GM21825 (cell line): ENCODE results near the gene TMEM163.
"Not testable (repeated sequence)": the region's sequence is repeated elsewhere in the genome, so short reads cannot be mapped to it uniquely, and the experiment has no call there.

Experiments used
- ATAC-seq: cut with Tn5 transposase; IDR thresholded peaks from one replicate; pipeline ENCODE4 v1.9.1; 2021; ENCODE audit warnings: mild to moderate bottlenecking, moderate library complexity; ENCODE audit not compliant: unreplicated experiment

TMEM163 gene

DNA sequence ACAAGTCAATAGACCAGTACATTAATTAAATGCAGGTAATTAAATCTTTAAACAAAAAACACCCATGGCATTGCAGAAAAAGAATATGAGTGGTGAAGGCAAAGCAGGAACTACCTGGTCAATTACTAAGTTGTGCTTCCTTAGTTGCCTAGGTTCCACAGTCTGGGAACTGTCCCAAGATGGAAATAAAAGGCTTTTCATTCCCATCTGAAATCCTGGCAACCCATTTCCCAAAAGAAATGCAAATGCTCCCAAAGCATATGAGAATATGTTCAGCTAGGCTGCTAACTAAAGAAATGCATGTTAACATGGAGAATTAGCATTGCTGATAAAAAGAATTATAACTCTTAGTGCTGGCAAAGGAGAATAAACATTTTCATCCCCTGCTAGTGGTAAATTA is 177.8 kb downstream of the TMEM163 start:
- ATAC-seq, result no peak

DNA sequence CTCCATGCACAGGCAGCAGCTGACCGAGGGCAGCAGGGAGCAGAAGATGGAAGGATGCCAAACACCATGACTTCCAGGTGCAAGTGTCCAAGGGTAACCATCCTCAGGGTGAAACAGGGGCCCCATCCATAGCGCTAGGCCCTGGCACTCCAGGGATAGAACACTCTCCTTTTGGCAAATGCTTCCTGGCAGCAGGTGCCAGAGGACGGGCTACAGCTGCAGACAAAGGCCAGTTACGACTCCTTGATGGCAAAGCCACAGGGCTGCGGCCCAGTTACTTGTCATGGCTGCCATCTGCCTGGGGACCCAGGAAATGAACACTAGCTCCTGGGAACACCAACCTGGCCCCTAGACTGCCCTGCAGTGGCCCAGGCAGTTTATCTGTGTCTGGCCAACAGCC is 178.8 kb downstream of the TMEM163 start:
- ATAC-seq, result no peak

DNA sequence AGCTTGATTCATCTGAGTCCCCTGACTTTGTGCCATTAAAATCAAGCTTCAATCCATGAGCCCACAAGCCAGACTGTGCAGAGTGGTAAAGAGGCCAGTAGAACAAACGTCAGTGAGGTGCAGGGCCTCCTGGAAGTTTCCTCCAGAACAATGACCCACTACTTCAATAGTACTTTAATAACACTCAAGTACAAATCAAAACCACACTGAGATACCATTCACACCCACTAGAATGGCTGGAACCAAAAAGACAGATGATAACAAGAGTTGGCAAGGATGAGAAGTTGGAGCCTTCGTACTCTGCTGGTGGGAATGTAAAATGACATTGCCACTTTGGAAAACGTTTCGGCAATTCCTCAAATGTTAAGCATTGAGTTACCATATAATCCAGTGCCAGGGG is 181.1 kb downstream of the TMEM163 start:
- ATAC-seq, result no peak

DNA sequence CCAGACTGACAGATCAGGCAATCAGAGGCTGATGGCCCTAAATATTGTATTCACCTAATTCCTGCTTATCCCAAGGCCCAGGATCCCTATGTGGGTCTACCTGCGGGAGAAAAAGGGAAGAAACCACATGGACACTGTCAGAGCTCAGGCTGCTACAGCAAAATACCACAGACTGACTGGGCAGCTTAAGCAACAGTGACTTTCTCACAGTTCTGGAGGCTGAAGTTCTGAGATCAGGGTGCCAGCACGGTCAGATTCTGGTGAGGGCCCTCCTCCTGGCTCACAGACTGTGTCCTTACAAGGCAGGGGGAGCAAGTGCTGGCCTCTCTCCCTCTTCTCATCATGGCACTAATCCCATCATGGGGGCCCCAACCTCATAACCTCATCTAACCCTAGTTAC is 181.7 kb downstream of the TMEM163 start:
- ATAC-seq, result no peak

DNA sequence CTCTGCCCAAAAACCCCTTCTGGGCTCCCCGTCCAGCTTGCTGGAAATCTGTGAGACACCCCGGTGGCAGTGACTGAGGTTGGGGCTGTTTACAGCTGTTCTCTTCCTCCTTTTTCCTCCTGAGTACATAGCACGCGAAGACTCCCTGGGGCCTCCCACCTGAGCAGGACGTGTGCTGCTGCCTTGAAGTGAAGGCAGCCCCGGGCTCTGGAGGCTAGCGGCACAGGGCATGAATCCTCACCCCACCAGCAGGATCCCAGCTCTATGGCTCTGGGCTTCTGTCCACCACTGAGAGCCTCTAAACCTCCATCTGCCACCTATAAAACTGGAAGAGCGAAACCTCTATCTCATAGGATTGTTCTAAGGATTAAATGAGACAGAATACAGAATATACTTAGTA is 182.5 kb downstream of the TMEM163 start:
- ATAC-seq, result no peak

DNA sequence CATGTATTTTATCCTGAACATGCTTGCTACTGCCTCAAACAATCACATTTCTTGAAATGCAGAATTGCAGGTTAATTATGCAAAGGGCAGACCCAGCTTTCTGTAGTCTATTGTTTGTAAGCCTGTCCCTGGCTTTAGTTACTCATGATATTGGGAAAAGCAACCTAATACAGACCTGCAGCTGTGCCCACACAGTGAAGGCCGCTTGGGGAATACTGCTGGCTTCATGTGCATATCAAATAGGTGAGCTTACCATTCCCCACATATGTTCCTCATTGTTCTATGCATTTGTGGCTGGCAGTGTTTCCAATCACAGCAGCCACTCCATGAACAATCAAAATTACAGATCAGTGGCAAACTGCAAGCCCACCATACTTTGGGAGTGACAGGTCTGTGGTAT is 186.3 kb downstream of the TMEM163 start:
- no peak for ATAC-seq

DNA sequence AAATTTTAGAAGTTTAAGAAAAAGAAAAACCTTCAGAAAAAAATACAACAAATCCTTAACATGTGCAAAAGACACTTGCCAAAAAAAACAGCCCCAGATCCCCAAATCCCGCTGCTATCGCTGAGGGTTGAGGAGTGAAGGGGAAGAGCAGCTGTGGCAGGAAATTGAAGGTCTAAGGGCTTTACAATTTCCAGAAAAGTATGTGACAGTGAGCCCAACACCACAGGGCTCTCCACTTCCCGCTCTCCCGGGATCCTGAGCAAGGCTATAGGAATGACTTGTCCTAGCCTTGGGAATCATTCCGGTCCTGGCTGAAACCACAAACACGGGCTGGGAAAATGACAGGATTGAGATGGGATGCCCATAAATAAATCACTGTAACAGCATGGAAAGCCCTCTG is 191.4 kb downstream of the TMEM163 start:
- no peak for ATAC-seq

DNA sequence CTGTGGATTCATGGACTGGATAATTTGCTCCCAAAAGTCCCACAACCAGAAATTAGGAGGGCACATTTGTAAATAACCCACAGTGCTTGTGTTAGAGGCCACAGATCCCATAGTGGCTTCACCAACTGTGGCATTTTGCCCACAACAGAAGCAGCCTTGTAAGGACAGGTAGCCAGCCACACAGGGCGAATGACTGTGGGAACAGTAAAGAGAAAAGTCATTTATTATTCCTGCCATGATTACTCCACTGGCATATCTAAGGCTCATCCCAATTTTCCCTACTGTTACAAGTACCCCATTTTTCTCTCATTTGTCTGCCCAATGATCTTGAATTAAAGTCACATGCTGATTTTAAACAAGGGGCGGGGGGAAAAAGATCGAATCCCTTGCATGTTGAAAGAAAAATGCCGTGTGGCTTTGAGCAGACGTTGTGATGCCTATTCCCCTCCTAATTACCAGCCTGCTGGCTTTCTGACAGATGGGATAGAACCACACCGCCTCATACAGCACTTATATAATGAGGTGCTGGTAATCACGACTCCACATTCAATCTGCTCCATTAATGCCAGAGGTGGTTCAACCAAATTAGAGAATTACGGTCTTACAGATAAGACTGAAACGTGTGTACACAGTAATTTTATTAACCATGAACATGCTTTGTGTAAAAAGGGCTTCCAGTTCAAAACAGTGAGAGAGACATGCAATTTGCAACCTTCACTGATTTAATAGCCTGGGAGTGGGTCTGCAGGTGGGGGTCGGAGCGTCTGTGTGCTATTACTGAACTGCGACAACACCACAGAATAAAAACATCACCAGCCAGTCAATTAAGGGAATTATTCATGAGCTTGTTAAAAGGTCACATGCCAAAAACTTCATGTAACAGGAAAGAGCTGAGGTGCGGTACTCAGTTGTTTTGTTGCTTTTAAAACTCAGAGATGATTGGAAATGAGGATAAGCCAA is 196.0 kb downstream of the TMEM163 start:
- no peak for ATAC-seq

DNA sequence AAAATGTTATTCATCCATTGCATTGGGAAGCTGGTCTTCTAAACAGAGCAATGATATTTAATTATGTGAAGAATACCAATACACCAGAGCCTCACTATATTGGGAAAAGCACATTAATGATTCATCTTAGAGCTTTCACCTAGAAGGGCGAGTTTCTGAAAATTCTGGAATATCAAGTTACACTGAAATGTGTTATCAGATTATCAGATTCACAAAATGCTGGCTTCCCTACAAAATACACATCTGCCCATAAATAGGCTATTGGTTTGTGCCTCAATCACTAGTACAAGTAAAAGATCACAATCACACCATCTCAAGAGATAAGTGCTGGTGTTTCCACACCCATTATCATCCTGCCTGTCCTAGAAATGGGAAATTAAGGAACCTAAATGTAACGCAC is 200.7 kb downstream of the TMEM163 start:
- no peak for ATAC-seq

DNA sequence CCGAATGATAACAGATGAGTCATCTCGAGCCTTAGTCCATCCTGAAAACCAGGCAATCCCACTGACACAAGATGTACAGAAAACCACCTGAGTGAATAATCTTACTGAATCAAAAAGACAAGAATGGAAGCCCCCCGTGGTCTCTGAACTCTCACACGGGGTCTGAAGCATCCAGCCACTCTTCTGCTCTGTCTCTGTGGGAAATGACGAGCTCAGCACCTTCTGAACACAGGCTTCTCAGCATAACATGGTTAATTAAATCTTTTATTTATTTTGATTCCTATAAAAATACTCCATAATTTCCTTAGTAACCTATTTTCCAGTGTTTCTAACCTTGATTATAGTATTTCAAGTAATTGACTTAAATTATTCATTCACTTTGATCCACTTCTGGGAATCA is 203.7 kb downstream of the TMEM163 start:
- no peak for ATAC-seq

DNA sequence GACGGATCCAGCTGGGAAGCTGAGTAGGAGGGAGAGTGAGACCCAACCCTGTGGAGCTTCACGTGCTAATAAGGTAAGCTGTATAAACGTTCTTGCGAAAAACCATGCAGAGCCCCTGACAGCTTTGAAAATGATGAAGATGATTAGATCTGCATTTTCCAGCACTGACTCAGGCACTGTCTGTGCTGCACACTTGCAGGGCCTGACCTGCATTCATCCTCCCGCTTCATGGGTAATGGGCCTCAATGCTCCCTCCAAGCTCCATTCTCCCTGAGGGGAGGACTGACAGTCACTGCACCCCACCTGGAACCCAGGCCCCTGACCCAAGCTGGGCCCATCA is 205.4 kb downstream of the TMEM163 start:
- no peak for ATAC-seq

DNA sequence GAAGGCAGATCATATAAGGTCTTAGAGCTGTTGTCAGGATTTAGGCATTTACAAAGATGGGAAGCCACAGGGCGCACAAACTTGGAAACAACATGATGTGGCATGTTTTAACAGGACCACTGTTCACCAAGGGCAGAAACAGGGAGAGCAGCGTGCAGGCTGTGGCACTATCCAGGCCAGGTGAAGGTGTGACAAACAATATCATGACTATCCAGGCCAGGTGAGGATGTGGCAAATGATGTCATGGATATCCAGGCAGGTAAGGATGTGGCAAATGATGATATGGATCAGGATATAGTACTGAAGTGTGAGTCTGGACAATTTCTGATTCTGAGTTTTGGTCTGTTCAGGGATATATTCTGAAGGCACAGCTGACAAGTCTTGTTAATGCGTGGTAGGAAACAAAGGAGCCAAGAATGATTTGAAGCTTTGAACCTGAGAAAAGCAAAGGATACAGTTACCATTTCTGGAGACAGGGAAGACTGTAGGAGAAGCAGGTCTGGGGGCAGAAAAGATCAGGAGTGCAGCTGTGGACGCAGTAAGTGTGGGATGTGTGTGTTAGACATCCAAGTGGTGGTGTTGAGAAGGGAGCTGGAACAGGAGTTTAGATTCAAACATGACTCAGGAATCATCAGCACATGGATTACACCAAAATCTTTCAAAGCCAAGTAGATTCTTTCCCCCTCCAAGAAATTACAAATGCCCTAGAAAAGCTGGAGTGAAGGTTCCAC is 205.9 kb downstream of the TMEM163 start:
- ATAC-seq, result no peak

DNA sequence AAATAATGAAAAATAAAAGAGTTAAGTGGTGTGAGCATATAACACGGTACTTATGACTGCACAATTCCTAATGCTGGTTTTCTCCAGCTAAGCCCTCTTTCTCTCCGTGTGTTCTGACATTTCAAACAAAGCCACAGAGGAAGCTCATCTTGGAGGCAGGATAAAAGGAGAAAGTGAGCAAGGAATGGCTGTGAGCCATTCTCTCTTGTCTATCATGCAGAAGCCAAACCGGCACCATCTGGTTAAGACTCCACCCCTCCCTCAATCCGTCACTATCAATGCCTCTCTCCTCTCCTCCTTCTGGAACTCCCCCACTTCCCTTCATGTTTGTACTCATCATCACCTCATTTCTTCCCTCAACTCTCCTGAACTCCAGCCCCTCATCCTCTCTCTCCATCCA is 210.4 kb downstream of the TMEM163 start:
- no peak for ATAC-seq

DNA sequence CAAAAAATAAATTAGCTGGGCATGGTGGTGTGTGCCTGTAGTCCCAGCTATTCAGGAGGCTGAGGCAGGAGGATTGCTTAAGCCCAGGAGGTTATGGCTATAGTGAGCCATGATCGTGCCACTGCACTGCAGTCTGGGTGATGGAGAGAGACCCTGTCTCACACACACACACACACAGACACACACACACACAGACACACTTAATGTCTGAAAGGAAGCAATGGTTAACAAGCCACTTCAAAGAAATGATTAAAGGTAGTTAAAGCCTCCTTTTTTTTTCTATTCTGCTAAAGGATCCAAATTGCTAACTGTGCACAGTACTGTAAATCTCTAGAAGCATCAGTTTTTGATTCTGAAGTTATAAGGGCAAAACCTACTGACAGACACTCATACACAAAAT is 211.1 kb downstream of the TMEM163 start:
- ATAC-seq, result no peak

DNA sequence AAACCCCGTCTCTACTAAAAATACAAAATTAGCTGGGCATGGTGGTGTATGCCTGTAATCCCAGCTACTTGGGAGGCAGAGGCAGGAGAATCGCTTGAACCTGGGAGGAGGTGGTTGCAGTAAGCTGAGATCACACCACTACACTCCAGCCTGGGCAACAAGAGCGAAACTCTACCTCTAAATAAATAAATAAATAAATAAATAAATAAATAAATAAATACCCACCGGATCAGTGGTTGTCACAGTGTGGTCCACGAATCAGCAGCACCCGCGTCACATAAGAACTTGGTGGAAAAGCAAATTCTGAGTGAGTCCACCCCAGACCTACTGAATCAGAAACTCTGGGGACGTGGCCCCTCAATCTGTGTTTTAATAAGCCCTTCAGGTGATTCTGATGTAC is 211.6 kb downstream of the TMEM163 start:
- ATAC-seq, result not testable (repeated sequence)

DNA sequence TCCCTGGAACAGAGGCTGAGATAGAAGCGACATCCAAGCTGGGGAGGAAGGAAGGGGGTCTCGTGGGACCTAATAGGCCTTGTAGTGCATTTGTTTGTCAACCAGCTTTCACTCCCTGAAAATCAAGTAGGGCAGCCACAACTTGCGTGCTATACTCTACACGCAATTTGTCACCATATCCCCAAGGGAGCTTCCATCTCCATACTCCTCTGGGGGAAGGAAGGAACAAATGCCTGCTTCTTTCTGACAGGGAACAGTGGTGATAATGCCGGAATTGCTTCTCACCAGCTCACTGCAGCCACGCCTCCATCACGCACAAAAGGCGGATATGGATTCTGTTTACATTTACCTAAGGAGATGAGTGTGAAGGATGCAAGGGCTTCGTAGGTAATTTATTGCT is 213.4 kb downstream of the TMEM163 start:
- ATAC-seq, result no peak

DNA sequence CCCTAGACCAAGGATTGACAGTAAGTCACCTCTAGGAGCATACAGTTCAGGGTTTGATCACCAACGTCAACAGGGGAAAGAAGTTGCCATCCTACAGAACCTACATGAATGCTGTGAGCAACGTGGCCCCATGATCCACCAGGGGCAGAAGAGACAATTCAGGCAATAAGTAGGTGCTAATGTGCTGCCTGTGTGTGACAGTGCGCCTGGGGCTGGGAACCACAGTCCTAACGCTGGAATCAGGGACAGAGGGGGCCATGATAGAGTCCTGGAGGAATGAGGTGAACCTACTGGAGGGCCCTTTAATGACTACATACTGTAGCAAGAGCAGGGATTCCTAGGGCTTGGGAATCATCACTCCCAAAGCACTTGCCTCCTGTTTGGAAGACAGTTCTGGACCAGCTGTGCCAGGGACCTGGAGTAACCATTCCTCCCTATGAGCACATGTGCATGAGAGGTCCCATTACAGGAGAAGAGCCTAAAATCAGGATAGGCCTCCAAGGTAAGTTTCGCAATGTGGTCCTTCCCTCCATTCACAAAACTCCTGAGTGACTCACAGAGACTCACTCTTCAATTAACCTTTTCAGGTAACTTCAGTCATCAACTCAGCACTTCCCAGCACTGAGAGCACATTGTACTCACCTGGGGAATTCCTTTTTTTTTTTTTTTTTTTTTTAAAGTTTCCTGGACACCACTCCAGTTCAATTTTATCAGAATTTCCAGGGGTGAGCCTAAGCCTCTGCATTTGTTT is 214.0 kb downstream of the TMEM163 start:
- ATAC-seq, result no peak

DNA sequence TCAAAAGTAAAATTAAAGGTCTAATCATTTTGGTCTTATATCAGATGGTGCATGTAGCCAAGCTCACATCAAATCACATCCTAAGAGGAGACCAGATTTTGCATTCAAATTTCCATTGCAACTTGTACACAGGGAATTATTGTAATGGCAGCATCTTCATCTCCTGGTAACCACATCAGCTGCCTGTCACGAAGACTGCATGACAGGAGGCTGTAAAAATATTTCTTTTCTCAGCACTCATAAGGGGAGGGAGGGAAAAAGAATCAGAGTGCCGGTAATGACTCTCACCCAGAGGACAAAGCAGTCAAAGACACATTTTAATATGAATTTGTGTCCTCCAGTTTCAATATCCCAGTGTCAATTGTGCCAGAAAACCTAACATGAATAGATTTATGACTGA is 216.7 kb downstream of the TMEM163 start:
- ATAC-seq, result no peak

DNA sequence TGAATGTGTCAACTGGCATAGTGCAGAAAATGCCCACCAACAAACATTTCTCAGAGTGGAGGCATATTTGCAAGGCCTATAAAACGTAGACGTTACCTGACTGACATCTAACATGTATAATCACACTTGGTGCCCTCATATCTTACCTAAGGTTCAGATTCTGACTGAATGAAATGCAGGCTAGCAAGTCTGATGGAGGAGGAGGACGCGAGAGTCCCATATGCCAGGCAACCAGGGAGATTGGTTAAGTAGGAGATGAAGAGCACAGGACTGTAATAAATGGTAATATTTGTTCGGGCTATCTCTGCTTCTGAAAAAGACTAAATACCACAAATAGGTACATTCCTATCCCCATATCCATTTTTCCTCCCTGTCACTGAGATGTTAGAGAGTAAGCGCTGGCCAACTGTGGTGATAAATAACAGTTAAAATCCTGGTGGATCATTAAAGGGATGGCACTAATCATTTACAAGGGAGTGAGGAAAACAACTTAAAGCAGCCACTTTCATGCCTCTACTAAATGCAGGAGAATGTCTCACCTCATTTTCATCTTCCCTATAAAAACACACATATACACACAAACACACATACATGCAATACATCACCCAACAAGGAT is 217.2 kb downstream of the TMEM163 start:
- no peak for ATAC-seq

DNA sequence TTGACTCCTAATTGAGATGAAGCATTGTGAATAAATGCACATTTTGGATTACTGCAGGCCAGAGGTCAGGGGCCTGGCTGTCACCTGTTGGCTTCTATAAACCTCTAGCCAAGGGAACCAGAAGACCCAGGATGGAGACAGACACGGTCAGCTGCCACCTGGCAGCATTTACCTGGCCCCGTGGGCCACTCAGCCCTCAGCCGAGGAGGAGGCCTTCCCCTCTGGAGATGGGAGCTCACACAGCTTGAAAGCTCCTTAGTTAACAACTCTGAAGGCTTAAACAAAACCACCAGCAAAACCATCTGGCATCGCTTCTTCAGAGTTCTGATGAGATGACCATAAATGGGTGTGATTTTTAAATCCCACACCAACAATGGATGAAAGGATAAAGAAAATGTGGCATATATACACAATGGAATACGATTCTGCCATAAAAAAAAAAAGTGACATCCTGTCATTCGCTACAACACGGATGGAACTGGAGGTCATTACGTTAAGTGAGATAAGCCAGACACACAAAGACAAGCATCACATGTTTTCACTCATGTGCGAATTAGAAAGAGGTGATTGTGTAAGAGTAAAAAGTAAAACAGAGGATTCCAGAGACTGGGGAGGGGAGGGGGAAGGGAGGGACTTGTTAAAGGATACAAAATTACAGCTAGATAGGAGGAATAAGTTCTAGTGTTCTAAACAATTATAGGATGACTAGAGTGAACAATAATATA is 218.4 kb downstream of the TMEM163 start:
- ATAC-seq, result no peak
